A673 (cell line): ENCODE data around the gene VANGL2. TPM values are rescaled to one million over a fixed set of nuclear protein-coding genes. Genes with fewer than 3 reads are reported as not detected.

Experiments
- BruUV-seq: library from RNA; stranded (reverse); fragments of 400-500 nt; replicated peaks from 2 replicates; lab custom pipeline; 2021; lab: Mats Ljungman, UMichigan
- CTCF ChIA-PET: fragments of 300-600 bp; sonication (Branson Sonifier 250); formaldehyde crosslinking; loops from one replicate; lab custom pipeline; 2022; ENCODE audit warnings: antibody characterized with exemption; lab: Charles Lee
- POLR2A ChIA-PET: fragments of 300-600 bp; sonication (Branson Sonifier 250); formaldehyde crosslinking; loops from one replicate; lab custom pipeline; 2022; ENCODE audit warnings: antibody characterized with exemption; ENCODE audit not compliant: low non-redundant PET; lab: Charles Lee
- DNase-seq: peaks from one replicate; pipeline ENCODE4 v3.0.0-alpha.2; 2015; ENCODE audit warnings: low spot score
- H3K27ac ChIP-seq: fragments of 200-600 bp; sonication (generic); 2 replicates; pipeline ENCODE4 v1.5.1; 2016; ENCODE audit warnings: mixed run types, low read depth, mild to moderate bottlenecking, mixed read lengths, antibody characterized with exemption, low read length; ENCODE audit not compliant: poor library complexity, severe bottlenecking
- H3K27me3 ChIP-seq: fragments of 200-600 bp; sonication (generic); replicated peaks from 2 replicates; pipeline ENCODE4 v1.6.1; 2017; ENCODE audit warnings: mixed run types, low read depth, mild to moderate bottlenecking, mixed read lengths, antibody characterized with exemption, low read length; ENCODE audit not compliant: insufficient read depth, poor library complexity
- H3K36me3 ChIP-seq: fragments of 200-600 bp; sonication (generic); 2 replicates; pipeline ENCODE4 v1.6.1; 2016; ENCODE audit warnings: mixed run types, mild to moderate bottlenecking, mixed read lengths, antibody characterized with exemption, low read length; ENCODE audit not compliant: insufficient read depth, poor library complexity, severe bottlenecking
- H3K4me1 ChIP-seq: fragments of 200-600 bp; sonication (generic); 2 replicates; pipeline ENCODE4 v1.6.1; 2017; ENCODE audit warnings: mixed run types, mild to moderate bottlenecking, mixed read lengths, antibody characterized with exemption, low read length; ENCODE audit not compliant: insufficient read depth, poor library complexity, severe bottlenecking
- H3K4me3 ChIP-seq: fragments of 200-600 bp; sonication (generic); 2 replicates; pipeline ENCODE4 v1.5.1; 2016; ENCODE audit warnings: low read depth, mixed run types, mild to moderate bottlenecking, mixed read lengths, low read length; ENCODE audit not compliant: poor library complexity, severe bottlenecking
- H3K9me3 ChIP-seq: fragments of 200-600 bp; sonication (generic); 2 replicates; pipeline ENCODE4 v1.6.1; 2016; ENCODE audit warnings: mixed run types, low read depth, mild to moderate bottlenecking, mixed read lengths, antibody characterized with exemption, low read length; ENCODE audit not compliant: poor library complexity, severe bottlenecking
- CTCF ChIP-seq: fragments of 300-800, 200-600 bp; sonication (generic); conservative IDR thresholded peaks from 2 replicates; pipeline ENCODE4 v1.5.1; 2017; ENCODE audit warnings: low read depth, mild to moderate bottlenecking, antibody characterized with exemption, low read length, moderate library complexity, mixed read lengths
- EZH2 ChIP-seq: fragments of 200-600 bp; sonication (generic); IDR thresholded peaks from 2 replicates; pipeline ENCODE4 v1.6.1; 2017; ENCODE audit warnings: borderline replicate concordance, low read depth, mild to moderate bottlenecking, mixed read lengths, antibody characterized with exemption, low read length; ENCODE audit not compliant: poor library complexity, severe bottlenecking
- intact Hi-C: fragments of 100-400 bp; cut with micrococcal nuclease; formaldehyde crosslinking; loops from one replicate; pipeline ENCODE4 v1.10.0; 2022; ENCODE audit not compliant: unreplicated experiment
- total RNA-seq: library from RNA; stranded (reverse); gene quantifications from 2 replicates; pipeline ENCODE4 v1.2.3, GENCODE V29; 2021

The VANGL2 gene
- total RNA-seq, 1 experiment from 2014 or later: 20.9 TPM

DNA sequence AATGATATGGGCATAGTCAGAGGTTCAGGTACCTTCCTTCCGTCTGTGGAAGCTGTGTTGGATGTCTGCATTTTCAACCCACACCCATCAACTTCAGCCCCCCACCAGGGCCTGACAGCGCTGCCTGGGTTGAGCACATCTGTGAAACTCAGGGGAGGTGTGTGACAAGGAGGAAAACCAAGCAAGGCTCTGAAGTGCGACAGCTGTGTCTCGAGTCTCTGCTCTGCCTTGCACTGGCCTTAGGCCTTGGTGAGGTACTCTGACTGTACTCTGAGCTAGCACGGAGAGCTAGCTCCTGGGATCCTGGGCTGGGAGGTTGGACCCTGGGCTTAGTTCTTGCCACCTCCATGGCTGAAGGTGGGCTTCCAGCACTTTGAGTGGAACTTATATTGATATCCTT, 9.1 kb downstream of the VANGL2 start:
- Histone ChIP-seq H3K27me3 (no peaks in the 10 kb centered on the region), H3K4me3 (no peak overlapping the region), H3K27ac (no peak overlapping the region), H3K36me3 (no peaks in the 10 kb centered on the region), H3K9me3 (no peaks in the 10 kb centered on the region), H3K4me1 (peaks cover 4% of the 10 kb centered on the region)
- ChIA-PET CTCF (interaction anchor here (0.6 kb wide), 1 partner anchor 309 kb away, joined by 3 read pairs; no protein-coding TSS in a partner anchor), POLR2A (no interaction called here)
- no peak for DNase-seq
- TF ChIP-seq CTCF (no peak), EZH2 (no peak)
- BruUV-seq: no TSS peak
- intact Hi-C loops: no loop called here

GRCh38 chr1:160410406-160411005, 10.1 kb downstream of the VANGL2 start:
- Histone ChIP-seq H3K4me3 (no peak overlapping the region), H3K36me3 (no peaks in the 10 kb centered on the region), H3K9me3 (no peaks in the 10 kb centered on the region), H3K4me1 (peaks cover 4% of the 10 kb centered on the region), H3K27ac (no peak overlapping the region), H3K27me3 (no peaks in the 10 kb centered on the region)
- no peak for DNase-seq
- POLR2A ChIA-PET: no interaction called here
- intact Hi-C loops: no loop called here
- TF ChIP-seq CTCF (no peak), EZH2 (no peak)
- BruUV-seq: no TSS peak
- CTCF ChIA-PET: no interaction called here

DNA sequence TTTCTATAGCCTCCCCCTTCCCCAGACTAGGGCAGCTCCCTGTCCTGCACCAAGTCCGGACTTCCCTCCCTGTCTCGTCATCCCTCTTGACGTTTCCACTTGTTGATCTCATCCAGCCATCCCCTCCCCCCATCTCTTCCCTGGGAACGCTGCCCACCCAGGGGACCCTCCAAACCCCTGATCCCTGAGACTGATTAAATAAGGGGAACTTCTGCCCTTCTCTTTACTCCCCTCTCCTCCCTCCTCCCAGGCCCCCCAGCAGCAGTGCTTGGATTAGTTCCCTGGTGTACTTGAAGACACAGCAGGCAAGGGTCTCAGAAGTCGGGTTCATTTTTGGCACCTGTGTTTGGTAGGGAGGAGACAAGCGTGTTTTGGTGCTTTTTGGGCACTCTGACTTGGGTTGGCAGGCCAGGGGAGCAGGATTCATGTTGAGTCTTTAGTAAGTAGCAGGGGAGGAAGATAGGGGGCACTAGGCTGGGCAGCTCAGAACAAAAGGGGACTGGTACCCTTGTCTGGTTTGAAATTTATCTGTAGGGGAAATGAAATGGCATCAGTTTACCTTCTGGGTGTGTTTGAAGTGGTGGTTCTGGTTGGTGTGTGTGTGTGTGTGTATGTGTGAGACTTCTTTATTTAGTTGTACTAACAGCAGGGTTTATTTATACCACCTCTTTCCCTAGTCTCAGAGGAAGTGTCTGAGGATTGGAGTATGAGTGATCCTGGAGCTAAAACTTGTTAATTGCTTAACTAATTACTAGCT, 11.1 kb downstream of the VANGL2 start:
- Histone ChIP-seq H3K36me3 (no peaks in the 10 kb centered on the region), H3K27me3 (no peaks in the 10 kb centered on the region), H3K9me3 (no peaks in the 10 kb centered on the region), H3K4me3 (no peak overlapping the region), H3K27ac (no peak overlapping the region), H3K4me1 (peaks cover 4% of the 10 kb centered on the region)
- no TSS peak for BruUV-seq
- DNase-seq: no peak
- POLR2A ChIA-PET: no interaction called here
- intact Hi-C loops: no loop called here
- no peak for TF ChIP-seq EZH2
- 0 out of 2 replicates have a peak, but pooled peaks have one; percentile 9 for TF ChIP-seq CTCF
- CTCF ChIA-PET: no interaction called here
